EL (cell line): Measurements from ENCODE around the gene SAFB.

ENCODE experiments used
- DNase-seq: peaks from one replicate; pipeline ENCODE4 v3.0.0-alpha.2; 2016

The SAFB gene

GRCh38 chr19:5671600-5671999 lies 48.7 kb downstream of the SAFB start:
- no peak for DNase-seq

DNA sequence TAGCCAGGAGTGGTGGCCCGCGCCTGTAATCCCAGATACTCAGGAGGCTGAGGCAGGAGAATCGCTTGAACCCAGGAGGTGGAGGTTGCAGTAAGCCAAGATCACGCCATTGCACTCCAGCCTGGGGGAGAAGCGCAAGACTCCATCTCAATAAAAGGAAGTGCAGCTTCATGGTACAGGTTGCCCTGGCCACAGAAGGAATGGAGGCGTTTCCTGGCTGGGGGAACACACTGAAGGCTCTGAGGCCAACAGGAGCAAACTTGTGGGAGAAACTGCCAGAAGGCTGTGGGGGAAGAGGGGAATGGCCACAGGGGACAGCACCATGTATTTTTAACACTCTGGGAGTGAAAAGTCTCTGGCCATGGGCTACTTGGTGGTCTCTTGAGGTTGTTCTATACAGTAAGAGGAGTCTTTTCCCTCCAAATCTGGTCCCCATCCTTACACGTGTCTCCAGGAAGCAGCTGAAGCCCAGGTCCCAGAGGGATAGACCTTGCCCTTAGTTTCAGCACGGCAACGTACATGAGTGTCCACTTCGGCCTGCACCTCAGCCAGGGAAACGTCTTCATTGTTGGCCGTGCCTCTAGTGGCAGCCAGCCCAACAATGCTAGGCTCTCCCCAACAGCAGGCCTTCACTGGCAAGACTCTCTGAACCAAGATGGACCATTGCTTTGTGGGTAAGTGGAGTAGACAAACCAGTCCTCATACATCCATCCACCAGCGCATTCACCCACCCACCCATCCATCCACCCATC lies 50.0 kb downstream of the SAFB start:
- no peak for DNase-seq

DNA sequence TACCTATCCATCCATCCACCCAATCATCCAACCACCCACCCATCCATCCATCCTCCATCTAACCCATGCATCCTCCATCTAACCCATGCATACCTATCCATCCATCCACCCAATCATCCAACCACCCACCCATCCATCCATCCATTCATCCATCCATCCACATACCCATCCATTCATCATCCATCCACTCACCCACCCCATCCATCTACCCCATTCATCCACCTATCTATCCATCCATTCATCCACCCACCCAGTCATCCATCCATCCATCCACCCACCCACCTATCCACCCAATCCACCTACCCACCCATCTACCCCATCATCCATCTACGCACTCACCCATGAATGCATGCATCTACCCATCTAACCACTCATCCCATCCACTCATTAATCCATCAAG lies 50.9 kb downstream of the SAFB start:
- no peak for DNase-seq

GRCh38 chr19:5674714-5675113 lies 51.8 kb downstream of the SAFB start:
- DNase-seq, result no peak

DNA sequence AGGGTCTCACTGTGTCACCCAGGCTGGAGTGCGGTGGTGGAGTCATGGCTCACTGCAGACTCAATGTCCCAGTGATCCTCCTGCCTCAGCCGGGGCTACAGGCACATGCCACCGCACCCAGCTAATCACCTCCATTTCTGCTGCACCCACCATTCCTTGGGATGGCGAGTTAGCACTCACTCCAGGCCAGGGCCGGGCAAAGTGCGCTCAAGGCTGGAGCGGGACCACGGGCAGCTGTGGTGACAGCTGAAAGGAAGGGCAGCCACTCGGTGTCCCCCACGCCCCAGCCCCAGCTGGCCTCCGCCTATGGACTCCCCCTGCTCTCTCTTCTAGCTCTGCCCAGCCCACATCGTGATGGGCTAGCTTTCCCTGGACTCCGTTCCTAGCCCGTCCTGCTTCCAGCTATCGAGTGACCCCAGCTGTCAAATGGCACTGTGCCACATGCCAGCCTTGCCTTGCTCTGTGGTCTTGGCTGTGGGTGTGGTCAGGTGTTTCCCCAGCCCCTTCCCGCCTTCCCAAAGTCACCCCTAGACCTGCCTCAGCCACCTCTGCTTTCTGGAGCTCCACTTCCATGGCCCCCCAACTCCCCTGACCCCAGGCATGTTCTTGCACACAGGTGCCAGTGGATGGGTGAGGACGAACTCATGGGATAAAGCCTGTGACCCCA lies 53.4 kb downstream of the SAFB start:
- no peak for DNase-seq

- DNase-seq, result no peak
These were observed 53.9 kb downstream of the SAFB start for GRCh38 chr19:5676772-5677105.

GRCh38 chr19:5677136-5677535 lies 54.3 kb downstream of the SAFB start:
- DNase-seq, result no peak

- DNase-seq, result no peak
These were observed 54.7 kb downstream of the SAFB start for GRCh38 chr19:5677580-5677979.

- no peak for DNase-seq
These were observed 55.3 kb downstream of the SAFB start for GRCh38 chr19:5678071-5678718.

DNA sequence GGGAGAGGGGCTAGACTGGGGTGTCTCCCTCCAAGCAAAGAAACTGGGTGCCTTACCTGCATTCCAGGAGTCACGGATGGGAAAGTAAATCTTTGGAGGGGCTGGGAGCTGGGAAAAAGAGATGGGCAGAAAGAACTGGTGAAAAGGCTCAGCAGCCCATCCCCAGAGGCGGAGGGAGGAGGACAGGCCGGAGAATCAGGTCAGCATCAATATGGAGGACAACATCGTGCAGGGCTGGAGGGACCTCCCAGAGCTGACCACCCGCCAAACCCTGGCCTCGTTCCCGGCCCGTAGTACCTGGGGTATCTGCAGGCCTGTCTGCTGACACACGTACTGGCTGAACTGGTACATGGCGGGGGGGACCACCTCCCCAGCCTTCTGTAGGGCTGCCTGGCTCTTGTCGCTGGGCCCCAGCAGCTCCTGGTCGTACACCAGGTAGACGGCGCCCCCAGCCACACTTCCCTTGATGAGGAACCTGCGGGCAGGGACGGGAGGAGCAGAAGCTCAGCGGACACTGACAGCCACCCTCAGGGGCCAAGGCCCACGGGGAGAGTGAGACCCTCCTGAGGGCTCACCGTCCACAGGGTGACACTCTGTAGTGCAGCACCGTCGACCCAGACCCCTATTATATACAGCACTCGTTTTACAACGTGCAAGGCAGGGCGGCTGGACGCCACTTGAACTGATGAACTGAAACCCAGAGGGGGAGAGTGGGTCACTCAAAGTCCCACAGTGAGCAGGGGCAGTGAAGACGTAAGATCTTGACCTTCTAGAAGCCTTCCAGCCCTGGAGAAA lies 56.6 kb downstream of the SAFB start:
- no peak for DNase-seq

DNA sequence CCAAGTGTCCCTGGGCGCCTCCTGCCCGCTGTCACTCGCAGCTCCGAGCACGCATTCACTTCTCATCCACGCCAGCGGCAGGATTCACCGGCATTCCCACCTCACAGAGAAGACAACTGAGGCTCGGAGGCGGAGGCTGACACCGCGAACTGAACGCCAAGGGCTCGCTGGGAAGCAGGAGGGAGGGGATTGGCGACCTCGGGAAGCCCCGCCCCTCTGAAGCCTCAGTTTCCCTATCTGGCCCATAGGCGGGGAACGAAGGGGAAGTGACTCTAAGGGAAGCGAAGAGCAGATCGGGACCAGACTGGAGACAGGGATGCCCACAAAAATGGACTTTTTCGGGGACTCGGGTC lies 57.2 kb downstream of the SAFB start:
- DNase-seq, result peak; percentile 42

DNA sequence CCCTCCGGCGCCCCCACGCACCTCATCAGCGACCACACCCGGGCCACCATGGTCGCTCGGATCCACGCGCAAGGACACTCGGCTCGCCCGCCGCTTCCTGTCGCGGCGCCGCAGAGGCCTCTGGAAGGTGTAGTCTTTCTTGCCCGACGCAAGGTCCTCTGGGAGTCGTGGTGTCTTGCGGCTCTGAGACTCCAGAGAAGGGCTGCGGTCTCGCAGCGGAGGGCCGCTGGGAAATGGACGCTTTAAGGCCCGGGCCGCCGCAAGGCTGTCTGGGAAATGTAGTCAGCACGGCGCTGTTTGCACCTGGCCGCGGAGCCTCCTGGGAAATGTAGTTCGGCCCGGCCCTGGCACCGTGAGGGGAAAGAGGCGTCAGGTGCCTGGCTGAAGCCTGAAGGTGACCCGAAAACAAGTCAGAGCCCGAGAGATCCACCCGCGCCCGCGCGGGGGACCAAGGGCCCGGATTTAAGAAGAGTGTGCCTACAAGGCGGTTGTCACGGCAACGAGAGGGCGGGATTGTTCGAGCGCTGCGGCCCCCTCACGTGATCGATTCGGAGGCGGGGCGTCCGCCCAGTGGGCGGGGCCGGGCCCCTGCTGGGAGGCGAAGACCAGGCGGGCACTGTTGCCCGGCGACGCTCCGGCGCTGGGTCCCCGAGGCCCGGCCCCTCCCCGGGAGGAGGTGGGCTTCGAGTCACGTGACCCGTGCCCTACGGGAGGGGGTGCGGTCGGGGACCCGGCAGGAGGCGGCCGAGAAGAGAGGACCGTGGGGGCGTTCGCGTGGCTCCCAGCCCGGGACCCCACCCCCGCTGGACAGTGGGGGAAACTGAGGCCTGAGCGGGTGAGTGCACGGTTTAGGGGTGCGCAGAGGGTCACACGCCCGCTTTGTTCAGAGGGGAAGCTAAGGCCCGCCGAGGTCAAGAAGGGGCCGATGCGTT lies 57.8 kb downstream of the SAFB start, which contains the start of the genes HSD11B1L and MICOS13:
HSD11B1L (plus strand) TSS at position 591 of the 932 bp plus-strand sequence. CDS start 3,806 bp downstream, outside the sequence.
MICOS13 (minus strand) TSS at position 80 of the 932 bp plus-strand sequence; CDS start at position 50, 30 bp downstream.
- DNase-seq, result peak; percentile 99

DNA sequence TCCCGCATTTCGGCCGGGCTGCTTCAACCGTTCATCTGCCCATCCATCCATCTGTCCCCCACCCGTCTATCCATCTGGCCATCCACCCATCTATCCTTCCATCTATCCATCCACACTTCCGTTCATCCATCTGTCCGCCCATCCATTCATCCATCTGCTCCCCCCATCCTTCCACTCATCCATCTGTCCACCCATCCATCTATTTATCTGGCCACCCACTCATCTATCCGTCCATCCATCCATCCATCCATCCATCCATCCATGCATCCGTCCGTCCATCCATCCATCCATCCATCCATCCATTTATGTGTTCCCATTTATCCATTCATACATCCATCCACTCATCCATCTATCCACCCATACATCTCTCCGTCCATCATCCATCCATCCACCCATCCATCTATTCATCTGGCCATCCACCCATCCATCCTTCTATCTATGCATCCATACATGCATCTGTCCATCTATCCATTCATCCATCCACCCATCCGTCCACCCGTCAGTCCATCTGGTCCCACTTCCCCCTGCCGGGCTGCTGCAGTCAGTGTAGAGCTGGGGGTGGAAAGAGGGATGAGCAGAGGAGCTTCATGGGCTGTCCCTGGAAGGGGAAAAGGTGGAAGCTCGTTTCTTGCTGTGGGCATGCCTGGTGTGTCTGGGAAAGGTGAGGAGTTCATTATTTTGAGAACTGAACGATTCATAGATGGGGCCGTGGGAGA lies 58.7 kb downstream of the SAFB start:
- no peak for DNase-seq

- DNase-seq, result no peak
These were observed 59.2 kb downstream of the SAFB start for GRCh38 chr19:5682107-5682482.

- DNase-seq, result no peak
These were observed 60.4 kb downstream of the SAFB start for GRCh38 chr19:5683177-5683886.

DNA sequence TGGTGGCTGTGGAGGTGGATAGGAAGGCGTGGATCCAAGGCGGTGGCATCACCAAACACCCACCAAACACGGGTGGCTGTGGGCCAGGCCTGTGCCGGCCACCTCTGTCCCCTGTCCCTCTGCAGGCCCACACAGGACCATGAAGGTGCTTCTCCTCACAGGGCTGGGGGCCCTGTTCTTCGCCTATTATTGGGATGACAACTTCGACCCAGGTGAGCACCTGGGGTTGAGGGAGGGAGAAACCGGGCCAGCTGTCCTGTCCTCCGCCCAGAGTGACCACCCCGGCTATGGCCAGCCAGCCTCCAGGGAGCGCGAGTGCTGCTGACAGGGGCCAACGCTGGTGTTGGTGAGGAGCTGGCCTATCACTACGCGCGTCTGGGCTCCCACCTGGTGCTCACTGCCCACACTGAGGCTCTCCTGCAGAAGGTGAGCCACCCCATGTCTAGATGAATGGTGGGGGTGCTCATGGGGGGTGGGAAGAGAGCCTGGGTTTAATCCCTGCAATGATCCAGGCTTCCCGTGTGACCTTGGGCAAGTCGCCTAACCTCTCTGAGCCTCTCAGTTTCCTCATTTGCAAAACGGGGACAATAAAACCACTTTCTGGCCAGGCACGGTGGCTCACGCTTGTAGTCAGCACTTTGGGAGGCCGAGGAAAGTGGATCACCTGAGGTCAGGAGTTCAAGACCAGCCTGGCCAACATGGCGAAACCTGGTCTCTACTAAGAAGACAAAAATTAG lies 62.0 kb downstream of the SAFB start:
- no peak for DNase-seq

- DNase-seq, result no peak
These were observed 63.4 kb downstream of the SAFB start for GRCh38 chr19:5686326-5686646.

DNA sequence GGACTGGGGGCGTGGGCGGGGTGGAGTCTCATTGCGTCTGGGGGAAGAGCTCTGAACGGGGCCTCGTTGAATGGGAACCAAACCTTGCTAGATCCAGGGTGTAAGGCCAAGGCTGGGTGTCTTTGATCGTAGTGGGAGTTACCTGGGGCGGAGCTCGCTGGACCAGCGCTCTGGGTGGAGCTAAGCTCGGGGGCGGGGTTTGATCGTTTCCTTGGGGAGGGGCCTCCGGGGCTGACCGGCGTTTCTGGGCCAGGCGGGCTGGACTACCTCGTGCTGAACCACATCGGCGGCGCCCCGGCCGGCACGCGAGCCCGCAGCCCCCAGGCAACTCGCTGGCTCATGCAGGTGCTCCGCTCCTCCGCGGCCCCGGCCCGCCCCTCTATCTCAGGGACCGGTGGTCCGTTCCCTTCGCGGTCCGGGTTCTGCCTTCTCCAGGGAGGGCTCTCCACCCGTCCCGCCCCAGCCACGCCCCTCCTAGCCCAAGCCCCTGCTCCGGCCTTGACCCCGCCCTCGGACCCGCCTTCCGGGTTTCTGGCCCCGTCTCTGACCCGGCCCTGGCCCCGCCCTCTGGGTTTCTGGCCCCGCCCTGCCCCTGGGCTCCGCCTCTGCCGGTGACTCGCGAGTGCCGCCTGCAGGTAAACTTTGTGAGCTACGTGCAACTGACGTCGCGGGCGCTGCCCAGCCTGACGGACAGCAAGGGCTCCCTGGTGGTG lies 63.9 kb downstream of the SAFB start:
- peak; percentile 95 for DNase-seq

GRCh38 chr19:5687360-5688198 lies 64.7 kb downstream of the SAFB start:
- no peak for DNase-seq
